Keratinocyte (primary cell): ENCODE results near the gene MIA.
"Not testable (repeated sequence)": the region's sequence is repeated elsewhere in the genome, so short reads cannot be mapped to it uniquely, and the experiment has no call there.

ENCODE experiments used
- EZH2 ChIP-seq: IDR thresholded peaks from one replicate; pipeline ENCODE4 v1.6.1; 2012; ENCODE audit warnings: inconsistent platforms, mild to moderate bottlenecking, low read length, moderate library complexity
- TF ChIP-seq, protein P1 (sequence below), 3 experiments: IDR thresholded peaks in 1 of 3; conservative IDR thresholded peaks in 1 of 3; optimal IDR thresholded peaks in 1 of 3; 2 replicates in 2 of 3; 3 replicates in 1 of 3; pipeline versions ENCODE3 to v1.5.1; 2011; ENCODE audit warnings: low read length in 3 of 3, mild to moderate bottlenecking in 3 of 3, moderate library complexity in 2 of 3, control low read depth in 1 of 3, inconsistent platforms in 1 of 3; ENCODE audit not compliant: insufficient read depth in 2 of 3; ENCODE audit errors: extremely low read depth in 1 of 3

DNA sequence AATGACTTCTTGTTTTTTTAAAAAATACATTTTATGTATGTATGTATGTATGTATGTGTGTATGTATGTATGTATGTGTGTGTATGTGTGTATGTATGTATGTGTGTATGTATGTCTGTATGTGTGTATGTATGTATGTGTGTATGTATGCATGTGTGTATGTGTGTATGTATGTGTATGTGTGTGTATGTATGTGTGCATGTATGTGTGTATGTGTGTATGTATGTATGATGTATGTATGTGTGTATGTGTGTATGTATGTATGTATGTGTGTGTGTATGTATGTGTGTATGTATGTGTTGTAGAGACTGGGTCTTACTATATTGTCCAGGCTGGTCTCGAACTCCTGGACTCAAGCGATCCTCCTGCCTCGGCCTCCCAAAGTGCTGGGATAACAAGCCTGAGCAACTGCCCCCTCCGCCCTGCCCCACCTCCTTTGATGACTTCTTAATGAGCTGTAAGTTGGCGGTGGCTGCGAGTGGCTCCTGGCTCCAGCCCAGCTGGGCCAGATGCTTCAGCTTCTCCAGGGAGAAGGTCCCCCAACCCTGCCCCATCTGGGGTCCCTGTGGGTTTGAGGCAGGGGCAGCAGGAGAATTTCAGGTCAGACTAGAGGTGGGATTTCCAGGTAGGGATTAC, 50.3 kb downstream of the MIA start:
- TF ChIP-seq, protein P1, sequence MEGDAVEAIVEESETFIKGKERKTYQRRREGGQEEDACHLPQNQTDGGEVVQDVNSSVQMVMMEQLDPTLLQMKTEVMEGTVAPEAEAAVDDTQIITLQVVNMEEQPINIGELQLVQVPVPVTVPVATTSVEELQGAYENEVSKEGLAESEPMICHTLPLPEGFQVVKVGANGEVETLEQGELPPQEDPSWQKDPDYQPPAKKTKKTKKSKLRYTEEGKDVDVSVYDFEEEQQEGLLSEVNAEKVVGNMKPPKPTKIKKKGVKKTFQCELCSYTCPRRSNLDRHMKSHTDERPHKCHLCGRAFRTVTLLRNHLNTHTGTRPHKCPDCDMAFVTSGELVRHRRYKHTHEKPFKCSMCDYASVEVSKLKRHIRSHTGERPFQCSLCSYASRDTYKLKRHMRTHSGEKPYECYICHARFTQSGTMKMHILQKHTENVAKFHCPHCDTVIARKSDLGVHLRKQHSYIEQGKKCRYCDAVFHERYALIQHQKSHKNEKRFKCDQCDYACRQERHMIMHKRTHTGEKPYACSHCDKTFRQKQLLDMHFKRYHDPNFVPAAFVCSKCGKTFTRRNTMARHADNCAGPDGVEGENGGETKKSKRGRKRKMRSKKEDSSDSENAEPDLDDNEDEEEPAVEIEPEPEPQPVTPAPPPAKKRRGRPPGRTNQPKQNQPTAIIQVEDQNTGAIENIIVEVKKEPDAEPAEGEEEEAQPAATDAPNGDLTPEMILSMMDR (optimal IDR thresholded peaks at IDR 0.05 in 1 of 3, IDR thresholded peaks at IDR 0.05 in 1 of 3, conservative IDR thresholded peaks at IDR 0.05 in 1 of 3; ENCODE audit: extremely low read depth in 1 of 3, insufficient read depth in 2 of 3, low read length in 3 of 3): not testable (repeated sequence)
- TF ChIP-seq EZH2: not testable (repeated sequence)
